Superior temporal gyrus (tissue), 1 donor: Measurements from ENCODE around the gene KIF23.
A peak's percentile ranks its signal among the peaks of the same experiment; 100 is the strongest.

Experiments used
- DNase-seq: peaks from one replicate; pipeline ENCODE4 v3.0.0-alpha.2; 2016; ENCODE audit errors: extremely low spot score

KIF23 gene

GRCh38 chr15:69463182-69463756, 49.1 kb downstream of the KIF23 start:
- DNase-seq = no peak

DNA sequence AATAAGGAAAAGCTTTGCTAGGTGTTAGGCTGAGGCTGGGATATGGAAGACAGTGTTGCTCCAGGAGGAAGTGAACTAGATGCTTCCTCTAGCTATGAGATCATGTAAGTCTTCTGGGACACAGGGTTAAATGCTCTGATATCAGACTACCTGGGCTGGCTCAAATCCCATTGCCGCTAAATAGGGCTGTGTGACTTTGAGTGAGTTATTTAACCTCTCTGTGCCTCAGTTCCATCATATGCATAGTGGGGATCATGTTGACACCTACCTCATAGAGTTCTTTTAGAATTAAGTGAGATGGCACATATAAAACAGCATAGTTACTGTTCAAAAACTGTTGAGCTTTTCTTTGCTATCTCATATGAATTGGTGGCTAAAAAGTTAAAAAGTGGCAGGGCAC, 51.1 kb downstream of the KIF23 start:
- no peak for DNase-seq

DNA sequence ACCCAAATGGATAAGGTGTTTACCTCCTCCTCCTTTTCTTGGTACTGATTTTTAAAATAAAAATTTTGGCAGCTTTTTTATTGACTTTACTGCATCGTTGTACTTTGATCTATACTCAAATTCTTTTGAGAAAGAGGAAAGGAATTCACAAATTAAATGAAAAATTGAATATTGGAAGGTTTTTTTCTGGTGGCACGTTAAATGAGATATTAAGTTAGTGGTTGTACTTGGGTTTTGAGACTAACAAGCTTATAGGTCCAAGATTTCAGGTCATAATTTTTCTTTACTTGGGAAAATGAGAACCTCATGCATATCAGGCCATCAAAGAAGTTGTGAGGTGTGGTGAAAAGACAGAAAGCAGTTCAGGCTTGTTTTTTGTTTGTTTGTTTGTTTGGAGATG, 52.6 kb downstream of the KIF23 start:
- no peak for DNase-seq

- no peak for DNase-seq
These were observed 53.5 kb downstream of the KIF23 start for GRCh38 chr15:69467636-69468035.

- DNase-seq = no peak
These were observed 54.3 kb downstream of the KIF23 start for GRCh38 chr15:69468241-69469121.

DNA sequence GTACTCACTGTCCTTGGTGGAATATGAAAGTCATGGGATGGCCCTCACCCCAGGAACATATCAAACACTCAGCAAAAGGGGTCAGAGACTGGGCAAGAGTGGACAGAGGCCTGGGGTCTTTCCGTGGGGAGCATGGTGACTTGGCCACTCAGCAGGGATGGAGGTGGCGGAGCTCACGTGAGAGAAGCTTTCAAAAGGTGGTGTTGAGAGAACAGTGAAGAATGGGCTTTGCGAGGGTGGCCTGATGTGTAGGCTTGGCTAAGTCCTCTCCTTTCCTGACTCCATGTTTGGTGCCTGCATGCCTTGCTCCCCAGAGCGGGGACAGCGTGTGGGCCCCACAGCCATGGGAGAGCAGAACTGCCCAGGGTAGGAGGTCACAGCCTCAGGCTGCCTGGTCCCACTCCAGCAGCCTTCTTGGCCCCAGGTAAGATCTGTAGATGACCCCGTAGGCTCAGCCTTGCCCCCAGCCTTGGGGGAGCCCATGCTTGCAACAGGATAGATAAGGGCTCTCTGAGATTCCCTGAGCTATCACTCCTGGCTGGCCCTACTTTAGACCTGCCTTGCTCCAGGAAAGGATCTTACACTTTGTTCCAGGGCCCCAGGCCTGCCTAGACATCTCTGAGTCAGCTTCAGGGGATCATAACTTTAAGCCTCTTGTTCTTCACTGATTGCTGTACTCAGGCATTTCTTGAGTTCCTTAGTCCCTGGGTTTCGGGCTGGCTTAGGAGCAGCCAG, 55.5 kb downstream of the KIF23 start:
- DNase-seq = no peak

GRCh38 chr15:69472046-69472445, 57.9 kb downstream of the KIF23 start:
- DNase-seq = no peak

DNA sequence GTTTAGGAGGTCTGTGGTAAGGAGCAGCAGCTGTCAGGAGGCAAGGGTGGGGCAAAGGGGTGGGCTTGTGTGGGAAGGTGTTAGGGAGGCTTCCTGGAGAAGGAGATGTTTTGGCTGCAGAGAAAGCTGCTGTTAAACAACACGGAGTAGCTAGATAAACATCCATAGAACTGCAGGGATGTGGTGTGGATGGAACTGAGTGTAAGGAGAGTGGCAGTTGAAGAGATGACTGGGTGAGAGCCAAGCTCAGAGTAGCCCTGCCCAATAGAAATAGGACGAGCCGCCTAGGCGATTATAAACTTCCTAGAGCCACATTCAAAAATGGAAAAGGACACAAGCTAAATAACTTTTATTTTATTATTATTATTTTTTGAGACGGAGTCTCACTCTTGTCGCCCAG, 58.4 kb downstream of the KIF23 start:
- DNase-seq = no peak

DNA sequence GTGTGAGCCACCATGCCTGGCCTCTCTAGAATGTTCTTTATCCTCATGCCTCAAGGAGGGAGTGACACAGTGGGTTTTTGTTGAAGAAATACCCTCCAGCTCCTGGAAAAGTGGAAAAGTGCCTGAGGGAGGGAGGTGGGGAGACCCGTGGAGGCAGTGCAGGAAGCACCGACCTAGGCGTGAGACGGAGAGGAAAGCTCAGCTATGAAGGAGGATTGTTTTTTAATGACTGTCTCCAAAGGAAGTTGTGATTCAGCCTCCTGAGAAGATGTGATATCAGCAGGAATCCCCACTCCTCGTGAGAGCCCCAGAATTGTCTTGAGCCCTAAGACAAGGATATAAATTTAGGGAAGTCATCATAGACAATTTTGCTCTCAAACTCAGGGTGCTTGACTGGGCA, 60.1 kb downstream of the KIF23 start:
- no peak for DNase-seq

DNA sequence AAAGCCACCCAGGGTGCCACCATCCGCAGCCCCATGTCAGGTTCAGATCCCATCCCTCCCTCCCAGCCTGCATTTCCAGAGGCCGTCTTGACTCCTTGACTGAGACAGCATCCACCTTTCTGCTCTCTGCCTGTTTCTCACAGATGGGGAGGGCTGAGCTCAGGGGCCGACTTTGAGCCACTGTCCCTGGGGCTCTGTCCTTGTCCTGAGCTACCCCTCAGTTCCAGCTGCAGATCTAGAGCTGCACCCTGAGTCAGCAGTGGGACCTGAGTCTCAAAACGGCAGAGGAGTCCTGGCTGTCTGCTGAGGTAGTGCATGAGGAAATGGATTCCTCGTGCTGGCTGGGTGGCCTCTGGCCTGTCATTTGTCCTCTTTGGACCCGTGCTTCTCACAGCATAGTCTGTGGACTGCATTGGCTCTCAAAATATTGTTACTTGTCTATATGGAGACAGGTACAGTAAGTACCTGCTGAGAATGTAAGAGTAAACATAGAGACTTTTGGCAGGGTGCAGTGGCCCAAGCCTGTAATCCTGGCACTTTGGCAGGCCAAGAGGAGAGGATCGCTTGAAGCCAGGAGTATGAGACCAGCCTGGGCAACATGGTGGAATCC, 60.8 kb downstream of the KIF23 start:
- no peak for DNase-seq

GRCh38 chr15:69475769-69476358, 61.7 kb downstream of the KIF23 start:
- peak; percentile 83 for DNase-seq

DNA sequence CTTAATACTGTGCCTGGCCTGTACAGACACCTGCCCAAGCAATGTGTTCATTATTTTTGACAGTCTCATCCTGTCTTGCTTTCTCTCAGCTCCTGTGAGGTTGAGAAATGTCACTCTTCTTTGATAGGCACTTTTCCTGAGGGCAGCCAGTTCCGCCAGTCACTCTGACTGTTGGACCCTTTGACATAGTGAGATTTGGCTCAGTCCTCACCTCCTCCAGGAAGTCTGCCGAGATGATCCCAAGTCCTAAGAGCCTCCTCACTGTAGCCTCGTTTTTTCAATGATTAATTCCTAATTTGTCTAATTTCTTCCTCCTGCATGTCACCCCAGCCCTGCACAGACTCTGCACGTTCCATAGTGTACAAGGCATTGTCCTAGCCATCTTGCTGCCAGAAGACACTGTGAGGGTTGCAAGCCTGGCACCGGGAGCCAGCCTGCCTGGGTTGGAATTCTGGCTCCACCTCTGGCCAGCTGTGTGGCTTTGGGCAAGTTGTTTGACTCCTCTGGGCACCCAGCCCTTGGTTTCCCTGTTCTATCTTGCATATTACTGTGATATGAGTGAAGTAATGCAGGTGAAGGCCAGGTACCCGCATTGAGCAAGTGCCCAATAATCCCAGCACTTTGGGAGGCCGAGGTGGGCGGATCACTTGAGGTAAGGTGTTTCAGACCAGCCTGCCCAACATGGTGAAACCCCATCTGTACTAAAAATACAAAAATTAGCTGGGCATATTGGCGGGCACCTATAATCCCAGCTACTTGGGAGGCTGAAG, 62.7 kb downstream of the KIF23 start:
- no peak for DNase-seq

DNA sequence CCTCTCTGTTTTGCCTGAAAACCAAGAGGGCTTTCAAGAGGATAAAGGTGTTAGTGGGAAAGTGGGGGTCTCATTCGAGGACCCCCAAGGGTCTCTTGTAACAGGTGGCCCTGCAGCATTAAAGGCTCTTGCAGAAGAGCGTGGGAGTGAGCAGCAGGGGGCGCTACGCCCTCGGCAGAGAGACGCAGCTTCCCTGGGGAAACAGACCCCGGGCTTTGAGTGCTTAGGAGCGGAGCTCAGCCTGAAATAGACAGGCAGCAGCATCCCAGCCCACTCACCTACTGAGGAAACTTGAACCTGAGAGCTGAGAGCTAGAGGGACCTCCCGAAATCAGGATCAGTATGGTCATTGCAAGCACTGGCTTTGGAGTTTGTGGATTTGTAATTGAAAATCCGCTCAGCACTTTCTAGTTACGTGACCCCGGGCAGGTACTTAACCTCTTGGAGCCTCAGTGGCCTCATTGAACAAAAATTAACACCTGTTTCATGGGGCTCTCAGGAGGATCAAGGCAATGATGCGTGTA, 64.2 kb downstream of the KIF23 start:
- DNase-seq = peak; percentile 65

- no peak for DNase-seq
These were observed 64.9 kb downstream of the KIF23 start for GRCh38 chr15:69479081-69479480.

GRCh38 chr15:69479971-69480370, 65.8 kb downstream of the KIF23 start:
- DNase-seq = no peak

DNA sequence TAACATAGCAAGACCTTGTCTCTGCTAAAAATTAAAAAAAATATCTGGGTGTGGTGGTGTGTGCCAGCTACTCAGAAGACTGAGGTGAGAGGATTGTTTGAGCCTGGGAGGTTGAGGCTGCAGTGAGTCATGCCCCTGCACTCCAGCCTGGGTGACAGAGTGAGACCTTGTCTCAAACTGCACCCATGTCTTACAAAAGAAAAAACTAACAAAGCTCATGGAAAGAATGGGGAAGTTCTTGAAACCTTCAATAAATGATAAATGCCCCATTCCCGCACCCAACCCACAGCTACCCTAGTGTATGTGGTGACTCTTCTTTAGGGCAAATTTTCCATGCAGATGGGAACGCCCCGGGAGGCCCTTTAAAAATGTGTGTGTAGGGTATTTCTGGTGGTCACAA, 66.8 kb downstream of the KIF23 start:
- DNase-seq = no peak

DNA sequence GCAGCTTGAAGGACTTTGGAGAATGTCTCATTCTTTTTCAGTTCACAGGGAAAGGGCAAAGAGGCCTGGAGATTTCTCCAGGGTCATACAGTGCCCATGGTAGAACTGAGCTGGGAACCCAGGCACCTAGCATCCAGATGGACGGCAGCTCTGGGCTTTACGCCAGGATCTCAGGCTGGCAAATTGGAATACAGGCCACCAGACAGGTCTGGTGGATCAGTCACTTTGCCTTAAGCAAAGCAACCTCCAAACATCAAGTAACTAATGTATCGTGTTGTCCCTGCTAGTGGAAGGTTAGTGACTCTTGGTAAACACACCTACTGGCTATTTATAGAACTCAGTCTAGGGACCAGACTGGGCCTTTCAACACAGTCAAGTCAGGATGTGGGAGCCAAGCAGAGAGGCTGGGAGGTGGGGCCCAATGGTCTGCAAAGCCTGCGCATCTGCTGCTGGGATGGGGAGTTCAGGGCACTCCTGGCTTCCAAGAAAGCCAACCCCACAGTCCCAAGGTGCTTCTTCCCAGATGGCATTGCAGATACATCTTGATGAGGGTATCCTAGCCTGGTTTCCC, 68.6 kb downstream of the KIF23 start:
- DNase-seq = no peak

- no peak for DNase-seq
These were observed 70.7 kb downstream of the KIF23 start for GRCh38 chr15:69484837-69485236.

DNA sequence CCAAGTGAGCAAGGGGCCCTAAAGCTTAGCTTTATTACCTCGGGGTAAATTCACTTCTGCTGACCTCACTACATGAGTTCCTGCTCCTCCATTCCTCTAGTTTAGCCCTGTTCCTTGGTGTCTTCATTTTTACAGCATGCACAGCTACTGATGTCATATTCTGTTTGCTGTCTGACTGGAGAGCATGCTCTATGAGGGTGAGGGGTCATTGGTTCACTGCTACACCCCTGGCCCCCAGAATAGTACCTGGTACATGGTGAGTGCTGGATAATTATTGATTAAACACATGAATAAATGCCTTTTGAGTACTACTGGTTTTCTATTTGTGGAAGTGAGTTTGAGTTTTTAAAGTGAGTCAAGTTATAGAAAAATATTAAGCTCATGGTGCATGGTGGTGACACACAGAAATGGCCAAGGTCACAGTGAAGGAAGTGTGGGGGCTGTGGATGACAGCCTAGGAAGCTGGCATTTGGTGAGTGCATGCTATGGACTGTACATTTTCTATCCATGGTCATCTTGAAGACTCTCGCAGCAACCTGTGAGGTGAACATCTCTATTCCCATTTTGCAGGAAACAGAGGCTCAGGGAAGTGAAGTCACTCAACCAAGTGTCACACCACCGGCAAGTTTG, 72.4 kb downstream of the KIF23 start:
- no peak for DNase-seq

DNA sequence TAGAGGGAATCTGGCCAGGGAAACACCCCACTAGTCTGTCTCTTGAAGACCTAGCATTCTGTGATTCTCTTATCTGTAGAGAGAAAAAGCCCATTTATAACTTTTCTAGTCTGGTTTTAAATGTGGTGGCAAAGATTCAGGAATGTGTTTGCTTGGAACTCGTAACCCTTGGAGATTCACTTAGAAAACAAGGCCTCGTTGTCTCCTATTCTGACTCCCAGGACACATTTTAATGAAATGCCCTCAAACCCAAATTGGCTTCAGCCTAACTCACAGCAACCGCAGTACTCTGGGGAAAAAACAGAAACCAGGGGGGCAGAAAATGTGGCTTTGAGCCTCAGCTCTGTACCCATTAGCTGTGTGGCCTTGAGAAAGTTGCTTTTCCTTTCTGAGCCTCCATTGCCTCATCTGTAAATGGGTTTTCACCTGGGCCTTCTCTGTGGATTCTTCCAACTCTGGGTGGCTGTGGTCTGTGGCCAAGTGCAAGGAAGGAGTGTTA, 75.0 kb downstream of the KIF23 start:
- peak; percentile 48 for DNase-seq
